ENCODE measurements around the gene TEX13B. TPM values are rescaled to one million over a fixed set of nuclear protein-coding genes. Genes with fewer than 3 reads are reported as not detected.

Gene TEX13B
- not detected in 2 replicates for total RNA-seq (2014; rRNA removed; shearing (Covaris generic))

DNA sequence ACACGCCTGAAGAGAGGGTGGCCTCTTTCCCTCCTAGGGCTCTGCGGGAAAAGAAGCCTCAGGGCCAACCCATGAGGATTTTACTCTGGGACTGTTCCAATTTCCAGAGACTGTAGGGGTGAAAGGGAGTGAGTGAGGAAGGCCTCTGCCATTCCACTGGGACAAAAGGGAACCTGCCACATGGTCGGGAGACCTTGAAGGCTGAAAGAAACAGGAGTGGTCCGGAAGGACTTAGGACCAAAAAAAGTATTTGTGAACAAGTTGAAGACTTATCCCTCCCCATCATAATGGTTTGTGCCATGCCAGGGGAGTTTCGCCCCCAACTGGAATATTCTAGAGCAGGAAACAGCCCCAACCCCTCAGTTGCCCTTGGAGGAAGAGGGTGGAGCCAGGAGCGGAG is at the start of gene TEX13B:
Gene TEX13B (minus strand): TSS at position 15 of the 400 bp plus-strand sequence. CDS start 243 bp downstream, outside the sequence.
- H3K4me1 ChIP-seq (replicated peaks), result no peaks in the 10 kb centered on the region
- H3K36me3 ChIP-seq, result no peaks in the 10 kb centered on the region
- H3K27ac ChIP-seq, result no peak within 1 kb of the TSS
- H3K27me3 ChIP-seq (replicated peaks), result no peaks in the 10 kb centered on the region
- no peaks in the 10 kb centered on the region for H3K9me3 ChIP-seq (replicated peaks)
- DNase-seq (ENCODE audit: low read depth in 1 of 2, low spot score in 2 of 2), result no peak
- no peak within 1 kb of the TSS for H3K4me3 ChIP-seq

- no peak overlapping the region for H3K27ac ChIP-seq
- no peaks in the 10 kb centered on the region for H3K36me3 ChIP-seq
- DNase-seq (ENCODE audit: low read depth in 1 of 2, low spot score in 2 of 2), result no peak
- H3K4me3 ChIP-seq, result no peak overlapping the region
- H3K4me1 ChIP-seq (replicated peaks), result peaks cover 13% of the 10 kb centered on the region
- H3K27me3 ChIP-seq (replicated peaks), result no peaks in the 10 kb centered on the region
- H3K9me3 ChIP-seq (replicated peaks), result no peaks in the 10 kb centered on the region
These were observed 48.0 kb upstream of the TEX13B start for GRCh38 chrX:108029928-108030711.

GRCh38 chrX:108028854-108029253 is 46.7 kb upstream of the TEX13B start:
- no peaks in the 10 kb centered on the region for H3K36me3 ChIP-seq
- no peak for DNase-seq (ENCODE audit: low read depth in 1 of 2, low spot score in 2 of 2)

DNA sequence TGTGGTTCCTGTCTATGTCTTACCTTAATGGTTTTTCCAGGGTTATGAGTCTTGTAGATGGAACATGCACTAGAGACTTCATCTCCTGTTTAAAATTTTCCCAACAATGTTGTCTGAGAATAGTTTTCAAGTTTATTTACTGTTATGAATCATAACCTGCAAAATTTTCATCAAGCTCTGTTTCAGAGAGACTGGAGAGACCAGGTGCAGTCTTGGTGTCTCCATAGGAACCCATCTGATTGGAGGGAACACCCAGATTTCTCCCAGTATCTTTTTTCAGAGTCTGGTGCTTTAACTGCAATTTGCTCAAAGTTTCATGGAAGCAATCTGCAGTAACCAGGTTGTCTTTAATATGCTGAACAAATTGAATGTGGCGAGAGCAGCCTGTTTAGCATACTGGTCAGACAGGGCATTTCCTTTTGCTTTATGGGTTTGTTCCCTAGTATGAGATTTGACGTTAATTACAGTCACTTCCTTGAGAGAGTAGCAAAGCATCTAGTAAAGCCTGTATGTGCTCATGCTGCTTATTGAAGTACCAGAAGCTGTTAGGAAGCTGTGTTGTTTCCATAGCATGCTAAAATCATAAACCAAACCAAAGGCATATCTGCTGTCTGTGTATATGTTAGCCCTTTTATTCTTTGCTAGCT is 43.9 kb upstream of the TEX13B start:
- H3K27me3 ChIP-seq (replicated peaks), result no peaks in the 10 kb centered on the region
- H3K36me3 ChIP-seq, result no peaks in the 10 kb centered on the region
- no peaks in the 10 kb centered on the region for H3K9me3 ChIP-seq (replicated peaks)
- peaks cover 10% of the 10 kb centered on the region for H3K4me1 ChIP-seq (replicated peaks)
- no peak overlapping the region for H3K27ac ChIP-seq
- no peak for DNase-seq (ENCODE audit: low read depth in 1 of 2, low spot score in 2 of 2)
- no peak overlapping the region for H3K4me3 ChIP-seq

More at GRCh38 chrX:108028854-108029253, 46.7 kb upstream of the TEX13B start:
- no peak overlapping the region for H3K27ac ChIP-seq
- H3K9me3 ChIP-seq (replicated peaks), result no peaks in the 10 kb centered on the region
- H3K4me3 ChIP-seq, result no peak overlapping the region
- peaks cover 10% of the 10 kb centered on the region for H3K4me1 ChIP-seq (replicated peaks)
- H3K27me3 ChIP-seq (replicated peaks), result no peaks in the 10 kb centered on the region

DNA sequence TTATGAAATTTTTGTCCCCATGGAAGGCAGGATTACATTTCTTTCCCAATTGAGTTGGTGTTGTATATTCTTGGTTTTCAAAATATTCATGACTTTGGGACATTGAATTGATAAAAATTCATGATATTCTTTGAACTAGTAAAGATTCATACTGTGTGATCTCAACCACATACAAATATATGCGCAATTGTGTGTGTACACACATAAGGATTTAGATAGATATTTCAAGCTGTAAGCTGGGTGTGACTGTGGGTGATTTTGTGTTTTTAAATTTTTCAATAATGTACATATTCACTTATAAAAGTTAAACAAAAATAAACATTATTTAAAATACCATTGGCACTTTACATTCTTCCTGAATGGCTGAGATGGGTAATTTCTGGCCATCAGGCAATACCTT is 43.2 kb upstream of the TEX13B start:
- Histone ChIP-seq H3K9me3 (replicated peaks) (no peaks in the 10 kb centered on the region), H3K27me3 (replicated peaks) (no peaks in the 10 kb centered on the region), H3K36me3 (no peaks in the 10 kb centered on the region), H3K4me3 (no peak overlapping the region), H3K4me1 (replicated peaks) (peaks cover 13% of the 10 kb centered on the region), H3K27ac (no peak overlapping the region)
- DNase-seq (ENCODE audit: low read depth in 1 of 2, low spot score in 2 of 2), result no peak

DNA sequence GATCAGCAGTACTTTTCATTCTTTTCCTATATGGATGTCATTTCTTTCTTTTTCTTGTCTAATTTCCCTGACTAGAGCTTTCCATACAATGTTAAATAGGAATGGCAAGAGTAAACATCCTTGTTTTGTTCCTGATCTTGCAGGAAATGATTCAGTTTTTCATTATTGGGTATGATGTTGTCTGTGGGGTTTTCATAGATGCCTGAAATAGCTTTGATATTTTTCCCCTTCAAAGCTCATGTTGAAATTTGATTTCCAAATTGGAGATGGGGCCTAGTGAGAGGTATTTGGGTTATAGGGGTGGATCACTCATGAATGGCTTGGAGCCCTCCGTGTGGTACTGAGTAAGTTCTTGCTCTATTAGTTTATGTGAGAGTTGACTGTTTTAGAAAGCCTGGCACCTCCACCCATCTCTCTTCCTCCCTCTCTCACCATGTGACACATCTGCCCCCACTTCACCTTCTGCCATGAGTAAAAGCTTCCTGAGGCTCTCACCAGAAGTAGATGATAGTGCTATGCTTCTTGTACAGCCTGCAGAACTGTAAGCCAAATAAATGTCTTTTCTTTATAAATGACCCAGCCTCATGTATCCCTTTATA is 40.4 kb upstream of the TEX13B start:
- DNase-seq (ENCODE audit: low read depth in 1 of 2, low spot score in 2 of 2), result no peak

GRCh38 chrX:108020631-108021030 is 38.5 kb upstream of the TEX13B start:
- no peak for DNase-seq (ENCODE audit: low read depth in 1 of 2, low spot score in 2 of 2)
- Histone ChIP-seq H3K4me1 (replicated peaks) (peaks cover 13% of the 10 kb centered on the region), H3K9me3 (replicated peaks) (no peaks in the 10 kb centered on the region), H3K36me3 (no peaks in the 10 kb centered on the region), H3K27ac (no peak overlapping the region), H3K27me3 (replicated peaks) (no peaks in the 10 kb centered on the region), H3K4me3 (no peak overlapping the region)

More for the DNA sequence above, 40.4 kb upstream of the TEX13B start:
- no peaks in the 10 kb centered on the region for H3K27me3 ChIP-seq (replicated peaks)
- peak overlapping the region; percentile 56 for H3K27ac ChIP-seq
- H3K9me3 ChIP-seq (replicated peaks), result no peaks in the 10 kb centered on the region
- no peak overlapping the region for H3K4me3 ChIP-seq
- peaks cover 13% of the 10 kb centered on the region for H3K4me1 ChIP-seq (replicated peaks)
- H3K36me3 ChIP-seq, result no peaks in the 10 kb centered on the region

- H3K36me3 ChIP-seq, result no peaks in the 10 kb centered on the region
- peaks cover 13% of the 10 kb centered on the region for H3K4me1 ChIP-seq (replicated peaks)
- H3K27me3 ChIP-seq (replicated peaks), result no peaks in the 10 kb centered on the region
- no peak overlapping the region for H3K4me3 ChIP-seq
- H3K9me3 ChIP-seq (replicated peaks), result no peaks in the 10 kb centered on the region
- DNase-seq (ENCODE audit: low read depth in 1 of 2, low spot score in 2 of 2), result no peak
- no peak overlapping the region for H3K27ac ChIP-seq
These were observed 37.3 kb upstream of the TEX13B start for GRCh38 chrX:108019382-108019875.

DNA sequence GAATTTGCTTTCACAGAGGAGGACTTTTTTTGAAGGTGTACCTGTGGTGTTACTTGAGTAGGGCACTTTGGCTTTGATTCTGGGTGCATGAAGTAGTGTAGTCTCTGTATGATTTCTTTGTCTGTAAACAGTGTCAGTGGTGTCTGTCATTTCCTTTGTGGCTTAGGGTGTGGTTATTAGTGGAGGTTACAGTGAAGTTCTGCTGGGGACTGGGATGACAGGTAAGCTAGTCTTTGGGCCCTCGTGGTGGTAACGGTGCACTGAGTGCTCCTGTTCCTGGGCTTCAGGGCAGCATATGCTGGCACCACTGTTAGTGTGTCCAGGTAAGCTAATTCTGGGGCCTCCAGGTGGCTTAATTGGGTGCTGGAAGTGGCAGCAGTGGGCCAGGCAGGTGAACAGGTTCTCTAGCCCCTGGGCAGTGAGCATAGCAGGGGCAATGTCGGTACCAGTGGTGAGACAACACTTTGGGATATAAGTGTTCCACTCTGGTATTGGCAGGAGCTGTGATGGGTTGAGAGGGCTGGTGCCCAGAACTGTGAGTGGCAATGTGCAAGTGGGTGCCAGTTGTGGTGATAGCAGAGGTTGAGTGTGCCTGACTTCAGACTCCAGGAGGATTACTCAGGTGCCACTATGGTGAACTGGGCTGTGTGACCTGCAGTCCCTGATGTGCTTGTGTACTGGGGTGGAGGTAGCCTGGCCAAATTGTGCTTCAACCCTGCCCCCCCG is 36.6 kb upstream of the TEX13B start:
- Histone ChIP-seq H3K4me1 (replicated peaks) (peaks cover 13% of the 10 kb centered on the region), H3K27me3 (replicated peaks) (no peaks in the 10 kb centered on the region), H3K4me3 (no peak overlapping the region), H3K9me3 (replicated peaks) (no peaks in the 10 kb centered on the region), H3K36me3 (no peaks in the 10 kb centered on the region), H3K27ac (no peak overlapping the region)
- no peak for DNase-seq (ENCODE audit: low read depth in 1 of 2, low spot score in 2 of 2)

DNA sequence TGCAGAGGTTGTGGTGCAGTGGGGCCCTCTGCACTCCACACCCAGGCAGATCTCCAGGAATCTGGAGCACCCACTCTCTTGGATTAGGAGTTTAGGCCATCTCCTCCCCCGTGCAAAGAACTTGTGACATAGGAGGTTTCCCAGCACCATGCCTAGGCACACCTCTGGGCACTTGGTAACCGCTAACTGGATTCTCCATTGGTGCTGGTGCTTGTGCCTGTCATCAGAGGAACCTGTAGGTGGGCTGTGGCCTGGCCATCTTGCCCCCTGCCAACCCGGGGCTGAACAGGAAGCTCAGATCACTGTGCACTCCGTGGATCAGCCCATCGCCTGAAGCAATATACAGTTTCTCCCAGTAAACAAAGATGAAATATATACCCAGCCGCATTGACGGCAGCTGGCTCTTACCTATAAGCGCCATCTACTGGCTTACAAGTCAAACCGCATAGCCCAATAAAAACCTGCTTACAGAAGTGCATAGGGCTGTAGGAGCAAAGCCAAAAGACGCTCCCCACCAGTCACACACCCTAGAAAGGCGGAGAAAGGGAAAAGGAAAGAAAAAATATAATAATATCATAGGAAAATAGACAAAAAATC is 19.1 kb upstream of the TEX13B start:
- Histone ChIP-seq H3K9me3 (replicated peaks) (no peaks in the 10 kb centered on the region), H3K4me1 (replicated peaks) (no peaks in the 10 kb centered on the region), H3K36me3 (no peaks in the 10 kb centered on the region), H3K27me3 (replicated peaks) (no peaks in the 10 kb centered on the region), H3K27ac (no peak overlapping the region), H3K4me3 (no peak overlapping the region)
- peak in 1 of 2 experiments; percentile 4 for DNase-seq (ENCODE audit: low read depth in 1 of 2, low spot score in 2 of 2)

GRCh38 chrX:108000751-108001150 is 18.6 kb upstream of the TEX13B start:
- no peak for DNase-seq (ENCODE audit: low read depth in 1 of 2, low spot score in 2 of 2)
- H3K27me3 ChIP-seq (replicated peaks), result no peaks in the 10 kb centered on the region
- no peak overlapping the region for H3K4me3 ChIP-seq
- no peaks in the 10 kb centered on the region for H3K4me1 ChIP-seq (replicated peaks)
- no peaks in the 10 kb centered on the region for H3K36me3 ChIP-seq
- H3K27ac ChIP-seq, result no peak overlapping the region
- no peaks in the 10 kb centered on the region for H3K9me3 ChIP-seq (replicated peaks)

- no peaks in the 10 kb centered on the region for H3K27me3 ChIP-seq (replicated peaks)
- H3K4me1 ChIP-seq (replicated peaks), result no peaks in the 10 kb centered on the region
- H3K4me3 ChIP-seq, result no peak overlapping the region
- no peak for DNase-seq (ENCODE audit: low read depth in 1 of 2, low spot score in 2 of 2)
- H3K27ac ChIP-seq, result no peak overlapping the region
- no peaks in the 10 kb centered on the region for H3K36me3 ChIP-seq
- H3K9me3 ChIP-seq (replicated peaks), result no peaks in the 10 kb centered on the region
These were observed 14.0 kb upstream of the TEX13B start for GRCh38 chrX:107996124-107996523.

GRCh38 chrX:107985033-107985432 is 2.9 kb upstream of the TEX13B start:
- Histone ChIP-seq H3K9me3 (replicated peaks) (no peaks in the 10 kb centered on the region), H3K36me3 (no peaks in the 10 kb centered on the region)

More at GRCh38 chrX:107985033-107985432, 2.9 kb upstream of the TEX13B start:
- H3K27ac ChIP-seq, result no peak overlapping the region
- no peak overlapping the region for H3K4me3 ChIP-seq
- no peaks in the 10 kb centered on the region for H3K27me3 ChIP-seq (replicated peaks)
- DNase-seq (ENCODE audit: low read depth in 1 of 2, low spot score in 2 of 2), result no peak
- H3K4me1 ChIP-seq (replicated peaks), result no peaks in the 10 kb centered on the region
